RPMI8226 (cell line): ENCODE results near the gene LKAAEAR1.
A peak's percentile ranks its signal among the peaks of the same experiment; 100 is the strongest.

Experiments used
- DNase-seq: peaks from one replicate; pipeline ENCODE4 v3.0.0-alpha.2; 2015

LKAAEAR1 gene

DNA sequence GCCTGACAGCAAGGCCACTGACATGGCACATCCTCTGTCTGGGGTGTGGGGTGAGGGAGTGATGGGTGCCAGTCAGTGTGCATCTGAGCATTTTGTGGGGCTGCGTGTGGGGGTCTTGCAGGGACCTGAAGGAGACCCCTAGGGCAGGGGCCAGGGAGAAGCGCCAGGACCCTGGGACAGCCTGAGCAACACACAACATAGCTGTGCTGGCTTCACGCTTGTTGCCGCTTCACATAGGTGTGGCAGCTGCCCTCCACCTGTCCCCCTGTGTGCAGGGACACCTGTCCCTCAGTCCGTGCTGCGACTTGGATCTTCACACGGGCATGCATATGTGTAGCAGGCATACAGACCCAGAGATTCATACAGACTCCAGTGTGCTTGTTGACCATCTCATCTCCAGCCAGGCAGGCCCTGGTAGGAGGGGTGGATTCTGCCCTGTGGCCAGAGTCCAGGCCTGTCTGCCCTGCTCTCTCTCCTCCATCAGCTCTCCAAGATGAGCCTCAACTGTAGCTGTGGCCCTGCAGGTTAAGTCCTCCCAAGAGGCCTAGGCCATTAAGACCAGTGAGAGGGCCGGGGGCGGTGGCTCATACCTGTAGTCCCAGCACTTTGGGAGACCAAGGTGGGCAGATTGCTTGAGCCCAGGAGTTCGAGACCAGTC, 26.3 kb upstream of the LKAAEAR1 start:
- no peak for DNase-seq

GRCh38 chr20:64109831-64110391, 25.7 kb upstream of the LKAAEAR1 start:
- peak; percentile 15 for DNase-seq

- peak; percentile 2 for DNase-seq
These were observed 24.8 kb upstream of the LKAAEAR1 start for GRCh38 chr20:64108731-64109681.

DNA sequence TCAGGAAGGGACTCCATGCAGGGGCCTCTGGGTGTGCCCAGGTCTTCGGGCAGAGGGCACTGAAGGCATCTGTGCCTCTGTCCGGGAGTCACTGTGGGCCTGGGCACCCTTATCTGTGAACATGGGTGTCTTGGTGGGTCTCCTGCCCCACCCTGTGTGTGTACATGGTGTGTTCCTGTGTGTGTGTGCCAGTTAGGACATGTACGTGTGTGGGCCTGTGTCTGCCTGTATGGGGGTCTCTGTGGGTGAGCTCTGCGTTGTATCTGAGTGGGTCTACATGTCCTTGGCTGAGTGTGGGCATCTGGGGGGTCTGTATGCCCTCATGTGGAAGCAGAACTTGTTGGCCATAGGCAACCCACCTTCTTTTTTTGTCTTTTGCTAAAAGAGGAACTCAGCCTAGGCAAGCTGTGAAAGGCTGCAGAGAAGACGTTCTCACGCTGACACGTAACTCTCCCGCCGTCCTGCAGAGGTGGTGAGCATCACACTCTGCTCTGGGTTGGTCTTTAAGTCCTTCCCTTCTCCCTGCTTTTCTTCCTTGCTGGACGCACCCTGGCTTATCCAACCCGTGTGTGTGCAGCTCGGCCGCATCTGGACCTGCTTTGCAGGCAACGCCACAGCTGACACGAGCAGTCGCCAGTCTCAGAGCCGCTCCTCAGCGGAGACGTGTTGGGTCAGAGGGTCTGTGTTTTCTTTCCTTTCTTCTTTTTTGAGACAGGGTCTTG, 23.7 kb upstream of the LKAAEAR1 start:
- DNase-seq = peak; percentile 55

- peak; percentile 43 for DNase-seq
These were observed 23.0 kb upstream of the LKAAEAR1 start, which contains the start of gene NPBWR2 for GRCh38 chr20:64106981-64107735. TSS of gene NPBWR2 (minus strand) at chr20:64107565. CDS start at chr20:64106831, 734 bp downstream.

DNA sequence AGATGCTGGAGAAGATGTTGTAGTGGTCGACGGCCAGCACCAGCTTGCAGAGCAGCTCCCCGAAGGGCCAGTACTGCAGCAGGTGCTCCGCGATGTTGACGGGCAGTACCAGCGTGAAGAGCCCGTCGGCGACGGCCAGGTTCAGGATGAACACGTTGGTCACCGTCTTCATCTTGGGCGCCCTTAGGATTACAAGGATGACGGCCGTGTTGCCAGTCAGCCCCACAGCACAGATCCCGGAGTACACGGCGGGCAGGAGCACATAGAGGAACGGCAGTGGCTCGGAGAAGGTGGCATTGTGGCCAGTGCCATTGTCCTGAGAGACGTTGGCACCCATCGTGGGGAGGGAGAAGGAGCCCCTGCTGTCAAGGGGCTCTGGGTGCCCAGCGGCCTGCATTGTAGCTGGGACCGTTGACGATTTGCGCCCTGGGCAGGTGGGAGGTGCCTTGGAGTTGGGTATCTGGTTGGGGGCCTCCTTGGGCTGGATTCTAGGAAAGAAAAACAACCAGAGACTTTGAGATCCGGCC, 22.3 kb upstream of the LKAAEAR1 start:
- peak; percentile 2 for DNase-seq

- peak; percentile 2 for DNase-seq
These were observed 21.7 kb upstream of the LKAAEAR1 start for GRCh38 chr20:64105846-64106434.

- peak; percentile 2 for DNase-seq
These were observed 20.7 kb upstream of the LKAAEAR1 start for GRCh38 chr20:64104667-64105451.

DNA sequence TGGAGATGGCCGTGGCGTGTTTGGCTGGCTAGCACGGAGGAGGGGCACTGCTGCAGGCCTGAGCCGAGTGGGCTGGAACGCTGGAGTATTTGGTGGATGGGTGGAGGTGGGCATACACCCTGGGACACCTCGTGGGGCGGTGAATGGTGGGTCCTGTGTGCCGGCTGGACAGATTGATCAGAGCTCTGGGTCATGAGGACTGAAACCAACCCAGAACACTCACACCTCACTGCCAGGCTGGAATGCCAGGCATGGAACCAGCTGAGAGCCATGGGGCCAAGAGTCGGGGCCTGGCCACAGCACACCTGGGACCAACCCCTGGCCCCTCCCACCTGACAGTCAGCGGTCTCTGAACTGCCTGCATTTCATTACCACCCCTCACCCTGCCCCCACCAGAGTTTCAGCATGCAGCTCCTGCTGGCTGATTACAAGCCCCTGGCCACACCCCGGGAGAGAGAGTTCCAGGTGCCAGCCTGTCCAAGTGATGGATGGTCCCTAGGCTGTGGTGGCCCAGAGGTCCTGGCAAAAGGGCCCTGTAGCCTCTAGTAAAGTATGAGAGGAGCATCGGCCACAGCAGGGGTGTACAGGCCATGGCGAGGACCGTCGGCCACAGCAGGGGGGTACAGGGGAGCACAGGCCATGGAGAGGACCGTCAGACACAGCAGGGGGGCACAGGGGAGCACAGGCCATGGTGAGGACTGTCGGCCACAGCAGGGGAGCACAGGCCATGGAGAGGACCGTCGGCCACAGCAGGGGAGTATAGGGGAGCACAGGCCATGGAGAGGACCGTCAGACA, 19.9 kb upstream of the LKAAEAR1 start:
- DNase-seq = peak; percentile 46

DNA sequence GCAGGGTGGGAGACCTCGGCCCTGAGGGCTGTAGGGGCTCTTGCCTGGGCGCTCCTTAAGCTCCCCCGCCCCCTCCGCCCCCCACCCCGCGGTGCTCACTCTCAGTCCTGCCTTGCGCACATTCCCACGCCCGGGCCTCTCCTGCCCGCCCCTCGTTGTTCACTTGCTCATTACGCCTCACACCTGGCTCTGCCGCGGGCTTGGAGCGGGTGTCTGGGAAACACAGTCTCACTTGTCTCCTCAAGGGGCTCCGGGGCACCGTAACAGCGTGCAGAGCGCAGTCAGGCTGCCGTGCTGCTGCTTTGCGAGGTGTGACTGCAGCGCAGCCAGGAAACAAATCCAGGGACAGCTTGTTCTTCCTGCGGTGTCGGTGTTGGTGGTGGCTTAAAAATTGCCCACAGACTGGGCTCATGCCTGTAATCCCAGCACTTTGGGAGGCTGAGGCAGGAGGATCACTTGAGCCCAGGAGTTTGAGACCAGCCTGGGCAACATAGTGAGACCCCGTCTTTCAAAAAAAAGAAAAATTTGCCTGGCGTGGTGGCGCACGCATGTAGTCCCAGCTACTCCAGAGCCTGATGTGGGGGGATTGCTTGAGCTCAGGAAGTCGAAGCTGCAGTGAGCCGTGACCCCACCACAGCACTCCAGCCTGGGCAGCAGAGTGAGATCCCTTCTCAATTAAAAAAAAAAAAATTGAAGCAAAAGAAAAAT, 18.6 kb upstream of the LKAAEAR1 start:
- peak; percentile 44 for DNase-seq

DNA sequence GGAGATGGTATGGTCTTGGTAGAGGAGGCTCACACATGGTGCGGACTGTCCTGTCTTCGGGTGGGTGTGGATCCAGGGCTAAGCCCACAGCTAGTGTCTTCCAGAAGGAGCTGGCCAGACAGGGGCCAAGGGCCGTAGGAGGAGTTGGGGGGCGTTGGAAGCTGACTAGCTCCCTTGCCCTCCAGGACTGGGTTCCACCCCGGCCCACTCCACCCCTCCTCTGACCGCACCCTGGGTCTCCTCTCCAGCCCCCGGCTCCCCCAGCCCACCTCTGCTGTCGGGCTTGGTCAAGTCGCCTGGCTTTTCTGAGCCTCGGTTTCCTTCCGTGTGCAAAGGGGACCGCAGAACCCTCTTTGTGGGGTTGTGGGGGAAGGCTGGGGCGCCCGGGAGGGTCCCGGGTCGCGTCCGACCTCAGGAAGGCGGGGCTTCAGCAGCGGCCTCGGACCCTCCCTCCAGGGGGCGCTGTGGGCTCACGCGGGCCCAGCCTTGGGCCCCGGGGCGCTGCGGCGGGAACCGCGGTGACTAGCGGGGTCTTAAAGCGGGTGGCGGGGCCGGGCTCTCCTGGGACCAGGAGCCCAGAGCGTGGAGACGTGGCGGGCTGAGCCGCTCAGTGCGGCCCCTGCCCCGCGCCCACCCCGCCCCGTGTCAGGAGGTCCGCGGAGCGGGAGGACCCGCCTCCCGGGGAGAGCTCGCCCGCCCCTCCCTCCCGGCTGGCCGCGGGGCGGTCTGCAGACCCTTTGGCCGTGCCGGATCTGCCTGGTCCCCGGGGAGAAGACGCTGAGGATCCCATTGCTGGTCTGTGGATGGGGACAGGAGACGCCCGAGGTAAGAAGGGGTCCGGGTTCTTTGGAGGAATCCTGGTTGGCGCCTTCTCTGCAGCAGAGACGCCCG, 17.8 kb upstream of the LKAAEAR1 start:
- DNase-seq = peak; percentile 76

- no peak for DNase-seq
These were observed 16.9 kb upstream of the LKAAEAR1 start for GRCh38 chr20:64100946-64101688.

DNA sequence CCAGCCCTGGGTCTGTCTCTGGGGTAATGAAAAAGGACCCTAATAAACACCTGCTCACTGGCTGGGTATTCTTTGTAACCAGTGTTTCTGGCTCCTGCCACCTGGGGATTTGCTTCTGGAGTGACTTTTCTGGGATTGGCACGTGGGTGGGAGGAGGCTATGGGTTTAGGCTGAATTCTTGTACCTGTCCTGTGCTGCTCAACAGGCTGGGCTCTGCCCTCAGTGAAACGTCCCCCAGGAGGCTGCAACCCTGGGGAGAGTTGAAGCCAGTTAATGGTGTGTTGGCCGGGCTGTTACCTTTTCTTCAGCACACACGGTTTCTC, 16.3 kb upstream of the LKAAEAR1 start:
- no peak for DNase-seq

GRCh38 chr20:64099880-64100565, 15.8 kb upstream of the LKAAEAR1 start:
- DNase-seq = peak; percentile 51

DNA sequence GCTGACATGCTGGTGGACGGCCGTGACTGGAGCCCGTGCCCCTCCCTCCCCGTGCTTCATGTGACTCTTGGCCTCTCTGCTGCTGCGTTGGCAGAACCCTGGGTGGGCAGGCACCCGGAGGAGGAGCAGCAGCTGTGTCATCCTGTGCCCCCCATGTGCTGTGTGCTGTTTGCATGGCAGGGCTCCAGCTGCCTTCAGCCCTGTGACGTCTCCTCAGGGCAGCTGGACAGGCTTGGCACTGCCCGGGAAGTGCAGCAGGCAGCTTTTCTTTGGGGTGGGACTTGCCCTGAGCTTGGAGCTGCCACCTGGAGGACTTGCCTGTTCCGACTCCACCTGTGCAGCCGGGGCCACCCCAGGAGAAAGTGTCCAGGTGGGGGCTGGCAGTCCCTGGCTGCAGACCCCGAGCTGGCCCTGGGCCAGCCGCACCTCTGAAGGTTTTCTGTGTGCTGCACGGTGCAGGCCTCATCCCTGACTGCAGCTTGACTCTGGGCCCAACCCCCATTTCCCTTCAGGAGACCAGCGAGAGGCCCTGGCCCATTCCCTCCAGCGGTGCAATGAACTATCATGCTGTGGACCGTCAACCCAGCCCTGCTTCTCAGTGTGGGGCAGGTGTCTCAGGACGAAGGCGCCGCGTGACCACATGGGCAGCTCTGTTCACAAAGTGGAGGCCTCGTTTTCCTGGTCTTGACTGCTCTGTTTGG, 15.0 kb upstream of the LKAAEAR1 start:
- peak; percentile 55 for DNase-seq

DNA sequence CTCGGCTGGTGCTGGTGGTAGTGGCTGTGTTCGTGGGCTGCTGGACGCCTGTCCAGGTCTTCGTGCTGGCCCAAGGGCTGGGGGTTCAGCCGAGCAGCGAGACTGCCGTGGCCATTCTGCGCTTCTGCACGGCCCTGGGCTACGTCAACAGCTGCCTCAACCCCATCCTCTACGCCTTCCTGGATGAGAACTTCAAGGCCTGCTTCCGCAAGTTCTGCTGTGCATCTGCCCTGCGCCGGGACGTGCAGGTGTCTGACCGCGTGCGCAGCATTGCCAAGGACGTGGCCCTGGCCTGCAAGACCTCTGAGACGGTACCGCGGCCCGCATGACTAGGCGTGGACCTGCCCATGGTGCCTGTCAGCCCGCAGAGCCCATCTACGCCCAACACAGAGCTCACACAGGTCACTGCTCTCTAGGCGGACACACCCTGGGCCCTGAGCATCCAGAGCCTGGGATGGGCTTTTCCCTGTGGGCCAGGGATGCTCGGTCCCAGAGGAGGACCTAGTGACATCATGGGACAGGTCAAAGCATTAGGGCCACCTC, 14.3 kb upstream of the LKAAEAR1 start:
- no peak for DNase-seq
